ENCODE data around the gene OR4E2.

OR4E2 gene

GRCh38 chr14:21711360-21711961, 57.8 kb downstream of the OR4E2 start:
- no peak overlapping the region for H3K4me3 ChIP-seq (ENCODE audit: low read depth, low read length)
- DNase-seq (ENCODE audit: low read depth), result peak; percentile 53
- peak; percentile 74 for TF ChIP-seq CTCF (IDR thresholded peaks at IDR 0.05; ENCODE audit: insufficient read depth, low read depth, low read length, missing control alignments)

GRCh38 chr14:21712036-21712435, 58.4 kb downstream of the OR4E2 start:
- H3K4me3 ChIP-seq (ENCODE audit: low read depth, low read length), result no peak overlapping the region
- no peak for TF ChIP-seq CTCF (IDR thresholded peaks at IDR 0.05; ENCODE audit: insufficient read depth, low read depth, low read length, missing control alignments)
- DNase-seq (ENCODE audit: low read depth), result no peak

DNA sequence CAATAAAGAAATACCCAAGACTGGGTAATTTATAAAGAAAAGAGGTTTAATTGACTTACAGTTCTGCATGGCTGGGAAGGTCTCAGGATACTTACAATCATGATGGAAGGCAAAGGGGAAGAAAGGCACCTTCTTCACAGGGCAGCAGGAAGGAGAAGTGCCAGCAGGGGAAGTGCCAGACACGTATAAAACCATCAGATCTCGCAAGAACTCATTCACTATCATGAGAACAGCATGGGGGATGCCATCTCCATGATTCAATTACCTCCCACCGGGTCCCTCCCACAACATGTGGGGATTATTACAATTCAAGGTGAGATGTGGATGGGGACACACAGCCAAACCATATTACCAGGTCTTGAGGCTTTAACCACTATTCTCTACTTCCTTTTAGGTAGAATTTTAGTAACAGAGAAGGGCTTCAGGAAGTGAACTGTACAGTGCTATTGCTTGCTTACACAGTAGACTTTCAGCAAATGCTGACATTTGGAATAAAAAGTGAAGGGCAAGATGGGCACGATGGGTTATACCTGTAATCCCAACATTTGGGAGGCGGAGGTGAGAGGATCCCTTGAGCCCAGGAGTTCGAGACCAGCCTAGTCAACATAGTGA, 60.8 kb downstream of the OR4E2 start:
- no peak for DNase-seq (ENCODE audit: low read depth)
- TF ChIP-seq CTCF (IDR thresholded peaks at IDR 0.05; ENCODE audit: insufficient read depth, low read depth, low read length, missing control alignments), result no peak
- no peak overlapping the region for H3K4me3 ChIP-seq (ENCODE audit: low read depth, low read length)

Data from GM12865 (cell line).